K562 (cell line): ENCODE measurements around the gene GRM2. TPM values are rescaled to one million over a fixed set of nuclear protein-coding genes. Genes with fewer than 3 reads are reported as not detected.

Experiments
- HMG20B ChIP-seq: fragments of 250-450 bp; sonication (Bioruptor Pico); IDR thresholded peaks from 2 replicates; pipeline ENCODE4 v1.5.0; 2021; ENCODE audit warnings: mild to moderate bottlenecking
- NFIC ChIP-seq: fragments of 450-650 bp; IDR thresholded peaks from 2 replicates; pipeline ENCODE4 v1.6.1; 2017; ENCODE audit warnings: mild to moderate bottlenecking, inconsistent platforms
- NFYB ChIP-seq: IDR thresholded peaks from 2 replicates; pipeline ENCODE4 v1.6.1; 2011; ENCODE audit warnings: mild to moderate bottlenecking, moderate library complexity; ENCODE audit not compliant: insufficient read length; ENCODE audit errors: extremely low read depth
- NRF1 ChIP-seq, 2 experiments: fragments of 450-650 bp; IDR thresholded peaks in 1 of 2; conservative IDR thresholded peaks in 1 of 2; 2 replicates each; pipeline ENCODE4 v1.6.1; 2014; ENCODE audit warnings: mild to moderate bottlenecking in 2 of 2
- RCOR1 ChIP-seq, 2 experiments: IDR thresholded peaks; 2 replicates each; pipeline ENCODE4 v1.6.1; 2012; ENCODE audit warnings: low read depth in 2 of 2, low read length in 2 of 2, borderline replicate concordance in 1 of 2, improper control_type of control experiment in 1 of 2
- SP1 ChIP-seq: sonication (generic); formaldehyde crosslinking; IDR thresholded peaks from 2 replicates; pipeline ENCODE4 v1.8.1; 2022; ENCODE audit warnings: mild to moderate bottlenecking, missing genetic modification reagents
- TAL1 ChIP-seq: fragments of 450-650 bp; IDR thresholded peaks from 2 replicates; pipeline ENCODE4 v1.6.1; 2016; ENCODE audit warnings: mild to moderate bottlenecking
- TFAM ChIP-seq: fragments of 250-450 bp; sonication (Bioruptor Pico); conservative IDR thresholded peaks from 2 replicates; pipeline ENCODE4 v1.5.0; 2021; ENCODE audit warnings: mild to moderate bottlenecking, moderate library complexity
- ZNF583 ChIP-seq: fragments of 250-450 bp; sonication (Bioruptor Pico); IDR thresholded peaks from 2 replicates; pipeline ENCODE4 v1.4.0; 2020
- ZNF75A ChIP-seq: fragments of 450-650 bp; formaldehyde crosslinking; IDR thresholded peaks from 2 replicates; pipeline ENCODE4 v1.4.0; 2020; ENCODE audit warnings: mild to moderate bottlenecking
- polyA plus RNA-seq, 8 experiments: library from polyadenylated mRNA; depleted of rRNA in 4 of 8; stranded (reverse) in 5 of 8; unstranded in 3 of 8; fragments of >200 nt; fragmentation: Nextera tagmentation in 2 of 8; fragmentation: Illumina TruSeq in 1 of 8; extraction: Ambion mirVana in 2 of 8; extraction: Trizol in 1 of 8; gene quantifications; 2 replicates each; pipeline versions ENCODE4 v1.2.1 to v1.2.3, GENCODE V29; 2011 to 2014; ENCODE audit warnings: inconsistent platforms in 1 of 8, missing spikeins in 1 of 8
- total RNA-seq, 7 experiments: library from RNA; depleted of rRNA in 6 of 7; stranded (reverse); fragments of >200 nt in 6 of 7; fragmentation: Illumina TruSeq in 2 of 7; extraction: Trizol in 2 of 7; gene quantifications; 2 replicates each; pipeline versions ENCODE4 v1.2.1 to v1.2.3, GENCODE V29; 2011 to 2021; ENCODE audit warnings: low replicate concordance in 1 of 7
- TF ChIP-seq, protein P1 (sequence below): fragments of 250-450 bp; sonication (Bioruptor Pico); IDR thresholded peaks from 2 replicates; pipeline ENCODE4 v1.4.0; 2020; ENCODE audit warnings: mild to moderate bottlenecking
- TF ChIP-seq, protein P2 (sequence below): fragments of 250-450 bp; sonication (Bioruptor Pico); IDR thresholded peaks from 2 replicates; pipeline ENCODE4 v1.4.0; 2020; ENCODE audit warnings: mild to moderate bottlenecking, moderate library complexity
- TF ChIP-seq, protein P3 (sequence below): sonication (generic); formaldehyde crosslinking; IDR thresholded peaks from 2 replicates; pipeline ENCODE4 v1.8.0; 2023; ENCODE audit warnings: missing genetic modification reagents, mild to moderate bottlenecking, borderline replicate concordance
- TF ChIP-seq, protein P4 (sequence below): fragments of 450-650 bp; formaldehyde crosslinking; IDR thresholded peaks from 2 replicates; pipeline ENCODE4 v1.4.0; 2020; ENCODE audit warnings: mild to moderate bottlenecking, moderate library complexity

The GRM2 gene
- total and polyA plus RNA-seq, 9 of the 15 experiments (the other 6 are each of a cell fraction or from before 2014, with no cell fraction given), result not detected

DNA sequence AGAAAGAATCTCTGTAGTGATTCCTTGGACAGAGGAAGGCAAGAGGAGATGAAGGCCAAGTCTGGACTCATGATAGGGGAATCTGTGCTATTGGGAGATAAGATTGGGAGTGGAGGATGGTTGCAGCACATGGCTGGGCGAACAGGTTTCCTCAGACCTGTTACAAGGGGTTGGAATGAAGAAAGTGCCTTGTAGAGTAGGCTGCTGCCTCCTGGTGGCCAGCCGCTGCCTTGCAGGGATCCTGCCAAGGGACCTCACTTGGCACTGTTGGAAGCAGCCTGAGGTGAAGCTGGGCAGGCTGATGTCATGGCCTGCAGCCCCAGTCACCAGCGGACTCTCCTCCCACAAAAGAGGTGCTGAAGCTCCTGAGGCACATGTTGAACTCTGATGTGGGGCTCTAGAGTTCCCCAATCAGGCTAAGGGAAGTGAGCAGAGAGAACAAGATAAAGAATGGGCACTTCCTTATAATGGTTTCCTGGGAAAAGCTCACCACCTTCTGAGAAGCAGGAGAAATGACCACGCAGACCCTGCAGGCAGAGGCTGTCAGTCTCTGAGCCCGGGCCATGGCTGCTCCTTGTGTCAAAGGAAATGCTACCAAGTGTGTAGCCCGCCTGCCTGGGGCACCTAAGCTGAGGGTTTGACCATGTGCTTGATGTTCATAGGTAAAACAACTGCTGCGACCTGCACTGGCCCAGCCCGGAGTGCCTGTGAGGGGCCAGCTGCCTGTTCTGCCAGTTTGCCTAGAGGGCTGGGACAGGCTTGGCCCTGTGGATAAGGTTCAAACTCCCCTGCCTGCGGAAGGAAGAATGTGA lies 37.4 kb upstream of the GRM2 start (continued):
- TF ChIP-seq SP1, result 0 out of 2 replicates have a peak, but pooled peaks have one; percentile 26
- 0 out of 2 replicates have a peak, but pooled peaks have one; percentile 20 for TF ChIP-seq NFIC
- no peak for TF ChIP-seq ZNF583
- no peak for TF ChIP-seq HMG20B
- no peak for TF ChIP-seq TFAM (CRISPR knock-in tag)
- TF ChIP-seq, protein P1, sequence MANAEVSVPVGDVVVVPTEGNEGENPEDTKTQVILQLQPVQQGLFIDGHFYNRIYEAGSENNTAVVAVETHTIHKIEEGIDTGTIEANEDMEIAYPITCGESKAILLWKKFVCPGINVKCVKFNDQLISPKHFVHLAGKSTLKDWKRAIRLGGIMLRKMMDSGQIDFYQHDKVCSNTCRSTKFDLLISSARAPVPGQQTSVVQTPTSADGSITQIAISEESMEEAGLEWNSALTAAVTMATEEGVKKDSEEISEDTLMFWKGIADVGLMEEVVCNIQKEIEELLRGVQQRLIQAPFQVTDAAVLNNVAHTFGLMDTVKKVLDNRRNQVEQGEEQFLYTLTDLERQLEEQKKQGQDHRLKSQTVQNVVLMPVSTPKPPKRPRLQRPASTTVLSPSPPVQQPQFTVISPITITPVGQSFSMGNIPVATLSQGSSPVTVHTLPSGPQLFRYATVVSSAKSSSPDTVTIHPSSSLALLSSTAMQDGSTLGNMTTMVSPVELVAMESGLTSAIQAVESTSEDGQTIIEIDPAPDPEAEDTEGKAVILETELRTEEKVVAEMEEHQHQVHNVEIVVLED (CRISPR knock-in tag), result no peak
- TF ChIP-seq NRF1 (conservative IDR thresholded peaks at IDR 0.05 in 1 of 2, IDR thresholded peaks at IDR 0.05 in 1 of 2), result no peak
- TF ChIP-seq NFYB, result no peak
- TF ChIP-seq, protein P2, sequence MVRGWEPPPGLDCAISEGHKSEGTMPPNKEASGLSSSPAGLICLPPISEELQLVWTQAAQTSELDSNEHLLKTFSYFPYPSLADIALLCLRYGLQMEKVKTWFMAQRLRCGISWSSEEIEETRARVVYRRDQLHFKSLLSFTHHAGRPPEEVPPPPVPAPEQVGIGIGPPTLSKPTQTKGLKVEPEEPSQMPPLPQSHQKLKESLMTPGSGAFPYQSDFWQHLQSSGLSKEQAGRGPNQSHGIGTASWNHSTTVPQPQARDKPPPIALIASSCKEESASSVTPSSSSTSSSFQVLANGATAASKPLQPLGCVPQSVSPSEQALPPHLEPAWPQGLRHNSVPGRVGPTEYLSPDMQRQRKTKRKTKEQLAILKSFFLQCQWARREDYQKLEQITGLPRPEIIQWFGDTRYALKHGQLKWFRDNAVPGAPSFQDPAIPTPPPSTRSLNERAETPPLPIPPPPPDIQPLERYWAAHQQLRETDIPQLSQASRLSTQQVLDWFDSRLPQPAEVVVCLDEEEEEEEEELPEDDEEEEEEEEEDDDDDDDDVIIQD (CRISPR knock-in tag), result no peak
- TF ChIP-seq ZNF75A, result no peak
- peak; percentile 41 to 93; a peak in 2 of 4 replicates for TF ChIP-seq RCOR1 (IDR thresholded peaks at IDR 0.05; ENCODE audit: borderline replicate concordance in 1 of 2, low read depth in 2 of 2, low read length in 2 of 2)
- TF ChIP-seq TAL1, result peak; percentile 48
- TF ChIP-seq, protein P3, sequence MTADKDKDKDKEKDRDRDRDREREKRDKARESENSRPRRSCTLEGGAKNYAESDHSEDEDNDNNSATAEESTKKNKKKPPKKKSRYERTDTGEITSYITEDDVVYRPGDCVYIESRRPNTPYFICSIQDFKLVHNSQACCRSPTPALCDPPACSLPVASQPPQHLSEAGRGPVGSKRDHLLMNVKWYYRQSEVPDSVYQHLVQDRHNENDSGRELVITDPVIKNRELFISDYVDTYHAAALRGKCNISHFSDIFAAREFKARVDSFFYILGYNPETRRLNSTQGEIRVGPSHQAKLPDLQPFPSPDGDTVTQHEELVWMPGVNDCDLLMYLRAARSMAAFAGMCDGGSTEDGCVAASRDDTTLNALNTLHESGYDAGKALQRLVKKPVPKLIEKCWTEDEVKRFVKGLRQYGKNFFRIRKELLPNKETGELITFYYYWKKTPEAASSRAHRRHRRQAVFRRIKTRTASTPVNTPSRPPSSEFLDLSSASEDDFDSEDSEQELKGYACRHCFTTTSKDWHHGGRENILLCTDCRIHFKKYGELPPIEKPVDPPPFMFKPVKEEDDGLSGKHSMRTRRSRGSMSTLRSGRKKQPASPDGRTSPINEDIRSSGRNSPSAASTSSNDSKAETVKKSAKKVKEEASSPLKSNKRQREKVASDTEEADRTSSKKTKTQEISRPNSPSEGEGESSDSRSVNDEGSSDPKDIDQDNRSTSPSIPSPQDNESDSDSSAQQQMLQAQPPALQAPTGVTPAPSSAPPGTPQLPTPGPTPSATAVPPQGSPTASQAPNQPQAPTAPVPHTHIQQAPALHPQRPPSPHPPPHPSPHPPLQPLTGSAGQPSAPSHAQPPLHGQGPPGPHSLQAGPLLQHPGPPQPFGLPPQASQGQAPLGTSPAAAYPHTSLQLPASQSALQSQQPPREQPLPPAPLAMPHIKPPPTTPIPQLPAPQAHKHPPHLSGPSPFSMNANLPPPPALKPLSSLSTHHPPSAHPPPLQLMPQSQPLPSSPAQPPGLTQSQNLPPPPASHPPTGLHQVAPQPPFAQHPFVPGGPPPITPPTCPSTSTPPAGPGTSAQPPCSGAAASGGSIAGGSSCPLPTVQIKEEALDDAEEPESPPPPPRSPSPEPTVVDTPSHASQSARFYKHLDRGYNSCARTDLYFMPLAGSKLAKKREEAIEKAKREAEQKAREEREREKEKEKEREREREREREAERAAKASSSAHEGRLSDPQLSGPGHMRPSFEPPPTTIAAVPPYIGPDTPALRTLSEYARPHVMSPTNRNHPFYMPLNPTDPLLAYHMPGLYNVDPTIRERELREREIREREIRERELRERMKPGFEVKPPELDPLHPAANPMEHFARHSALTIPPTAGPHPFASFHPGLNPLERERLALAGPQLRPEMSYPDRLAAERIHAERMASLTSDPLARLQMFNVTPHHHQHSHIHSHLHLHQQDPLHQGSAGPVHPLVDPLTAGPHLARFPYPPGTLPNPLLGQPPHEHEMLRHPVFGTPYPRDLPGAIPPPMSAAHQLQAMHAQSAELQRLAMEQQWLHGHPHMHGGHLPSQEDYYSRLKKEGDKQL (CRISPR knock-in tag), result no peak
- TF ChIP-seq, protein P4, sequence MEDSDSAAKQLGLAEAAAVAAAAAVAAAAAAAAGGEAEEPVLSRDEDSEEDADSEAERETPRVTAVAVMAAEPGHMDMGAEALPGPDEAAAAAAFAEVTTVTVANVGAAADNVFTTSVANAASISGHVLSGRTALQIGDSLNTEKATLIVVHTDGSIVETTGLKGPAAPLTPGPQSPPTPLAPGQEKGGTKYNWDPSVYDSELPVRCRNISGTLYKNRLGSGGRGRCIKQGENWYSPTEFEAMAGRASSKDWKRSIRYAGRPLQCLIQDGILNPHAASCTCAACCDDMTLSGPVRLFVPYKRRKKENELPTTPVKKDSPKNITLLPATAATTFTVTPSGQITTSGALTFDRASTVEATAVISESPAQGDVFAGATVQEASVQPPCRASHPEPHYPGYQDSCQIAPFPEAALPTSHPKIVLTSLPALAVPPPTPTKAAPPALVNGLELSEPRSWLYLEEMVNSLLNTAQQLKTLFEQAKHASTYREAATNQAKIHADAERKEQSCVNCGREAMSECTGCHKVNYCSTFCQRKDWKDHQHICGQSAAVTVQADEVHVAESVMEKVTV (CRISPR knock-in tag), result 0 out of 2 replicates have a peak, but pooled peaks have one; percentile 30
